GM19328 (cell line): Measurements from ENCODE around the gene DHRS2.
"Not testable (repeated sequence)": the region's sequence is repeated elsewhere in the genome, so short reads cannot be mapped to it uniquely, and the experiment has no call there.

Source experiments
- ATAC-seq: cut with Tn5 transposase; IDR thresholded peaks from one replicate; pipeline ENCODE4 v1.9.1; 2021; ENCODE audit warnings: mild to moderate bottlenecking, moderate library complexity; ENCODE audit not compliant: unreplicated experiment

The DHRS2 gene

DNA sequence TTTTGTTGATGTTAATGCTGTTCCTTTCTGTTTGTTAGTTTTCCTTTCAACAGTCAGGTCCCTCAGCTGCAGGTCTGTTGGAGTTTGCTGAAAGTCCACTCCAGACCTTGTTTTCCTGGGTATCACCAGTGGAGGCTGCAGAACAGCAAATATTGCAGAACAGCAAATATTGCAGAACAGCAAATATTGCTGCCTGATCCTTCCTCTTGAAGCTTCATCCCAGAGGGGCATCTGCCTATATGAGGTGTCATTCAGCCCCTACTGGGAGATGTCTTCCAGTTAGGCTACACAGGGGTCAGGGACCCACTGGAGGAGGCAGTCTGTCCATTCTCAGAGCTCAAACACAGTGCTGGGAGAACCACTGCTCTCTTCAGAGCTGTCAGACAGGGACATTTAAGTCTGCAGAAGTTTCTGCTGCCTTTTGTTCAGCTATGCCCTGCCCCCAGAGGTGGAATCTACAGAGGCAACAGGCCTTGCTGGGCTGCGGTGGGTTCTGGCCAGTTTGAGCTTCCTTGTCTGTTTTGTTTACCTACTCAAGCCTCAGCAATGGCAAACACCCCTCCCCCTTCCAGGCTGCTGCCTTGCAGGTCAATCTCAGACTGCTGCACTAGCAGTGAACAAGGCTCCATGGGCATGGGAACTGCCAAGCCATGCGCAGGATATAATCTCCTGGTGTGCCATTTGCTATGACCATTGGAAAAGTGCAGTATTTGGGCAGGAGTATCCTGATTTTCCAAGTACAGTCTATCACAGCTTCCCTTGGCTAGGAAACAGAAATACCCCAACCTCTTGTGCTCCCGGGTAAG, 53.7 kb downstream of the DHRS2 start:
- ATAC-seq = not testable (repeated sequence)

DNA sequence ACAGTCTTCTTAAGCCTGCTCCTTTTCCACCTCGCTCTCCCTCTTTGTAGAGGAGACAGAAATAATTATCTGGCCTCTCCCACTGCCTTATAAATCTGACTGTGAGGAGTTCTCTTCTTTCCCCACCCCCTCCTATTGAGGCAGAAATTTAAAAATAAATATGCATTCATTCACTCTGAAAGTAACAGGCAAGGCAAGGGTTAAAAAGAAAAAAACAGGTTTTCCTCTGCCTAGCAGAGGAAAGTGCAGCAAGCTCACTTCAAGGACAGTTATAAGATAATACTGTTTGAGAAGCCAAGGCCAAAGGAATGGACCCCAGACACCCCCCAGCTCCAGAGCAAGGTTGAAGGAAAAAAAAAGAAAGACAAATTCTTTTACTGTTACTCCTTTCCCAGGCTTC, 56.3 kb downstream of the DHRS2 start:
- no peak for ATAC-seq

DNA sequence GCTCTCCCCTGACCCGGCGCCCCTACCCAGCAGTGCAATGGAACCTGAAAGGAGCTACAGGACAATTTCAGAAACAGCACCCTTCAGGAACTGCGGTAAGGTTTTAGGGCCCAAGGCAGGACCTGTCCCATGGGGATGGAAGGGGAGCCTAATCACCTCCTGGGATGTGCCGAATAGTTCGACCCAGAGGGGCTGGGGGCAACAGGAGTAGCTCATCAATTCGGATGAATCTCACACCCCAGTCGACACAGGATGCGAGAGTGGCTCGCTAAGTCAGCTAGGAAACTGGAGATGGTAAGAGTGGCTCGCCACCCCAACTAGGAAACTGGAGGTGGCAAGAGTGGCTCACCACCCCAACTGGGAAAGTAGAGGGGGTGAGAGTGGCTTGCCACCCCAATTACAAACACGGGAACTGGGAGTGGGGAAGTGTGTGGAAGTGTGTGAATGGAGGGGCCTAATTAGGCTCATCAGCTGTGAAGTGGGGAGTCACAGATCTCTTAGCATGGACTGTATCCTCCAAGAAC, 57.1 kb downstream of the DHRS2 start:
- ATAC-seq = no peak

GRCh38 chr14:23694085-23694948, 58.2 kb downstream of the DHRS2 start:
- ATAC-seq = no peak
